ENCODE results near the gene KRTAP2-1. TPM values are rescaled to one million over a fixed set of nuclear protein-coding genes. Genes with fewer than 3 reads are reported as not detected.

Gene KRTAP2-1
- total and polyA plus RNA-seq, 2 donors (not counting 1 experiment from before 2014, with no cell fraction given): not detected

- no peak for TF ChIP-seq EZH2 (IDR thresholded peaks at IDR 0.05; ENCODE audit: low read length, missing control alignments)
- TF ChIP-seq, protein P1, sequence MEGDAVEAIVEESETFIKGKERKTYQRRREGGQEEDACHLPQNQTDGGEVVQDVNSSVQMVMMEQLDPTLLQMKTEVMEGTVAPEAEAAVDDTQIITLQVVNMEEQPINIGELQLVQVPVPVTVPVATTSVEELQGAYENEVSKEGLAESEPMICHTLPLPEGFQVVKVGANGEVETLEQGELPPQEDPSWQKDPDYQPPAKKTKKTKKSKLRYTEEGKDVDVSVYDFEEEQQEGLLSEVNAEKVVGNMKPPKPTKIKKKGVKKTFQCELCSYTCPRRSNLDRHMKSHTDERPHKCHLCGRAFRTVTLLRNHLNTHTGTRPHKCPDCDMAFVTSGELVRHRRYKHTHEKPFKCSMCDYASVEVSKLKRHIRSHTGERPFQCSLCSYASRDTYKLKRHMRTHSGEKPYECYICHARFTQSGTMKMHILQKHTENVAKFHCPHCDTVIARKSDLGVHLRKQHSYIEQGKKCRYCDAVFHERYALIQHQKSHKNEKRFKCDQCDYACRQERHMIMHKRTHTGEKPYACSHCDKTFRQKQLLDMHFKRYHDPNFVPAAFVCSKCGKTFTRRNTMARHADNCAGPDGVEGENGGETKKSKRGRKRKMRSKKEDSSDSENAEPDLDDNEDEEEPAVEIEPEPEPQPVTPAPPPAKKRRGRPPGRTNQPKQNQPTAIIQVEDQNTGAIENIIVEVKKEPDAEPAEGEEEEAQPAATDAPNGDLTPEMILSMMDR (conservative IDR thresholded peaks at IDR 0.05 in 1 of 2, IDR thresholded peaks at IDR 0.05 in 1 of 2; ENCODE audit: low read depth in 1 of 2, low read length in 2 of 2): no peak
- peak; percentile 35 to 74 for DNase-seq (ENCODE audit: low read depth in 2 of 2)
- peaks cover 6% of the 10 kb centered on the region for H3K4me1 ChIP-seq (ENCODE audit: control insufficient read depth, extremely low read depth, insufficient read depth, low read length)
- peak within 1 kb of the TSS; percentile 15 for H3K27ac ChIP-seq (ENCODE audit: insufficient read depth, low read length)
- no peak within 1 kb of the TSS for H3K9ac ChIP-seq (ENCODE audit: insufficient read depth, low read length)
- H3K79me2 ChIP-seq (ENCODE audit: control insufficient read depth, insufficient read depth, low read length): no peaks in the 10 kb centered on the region
- H3K36me3 ChIP-seq (ENCODE audit: control insufficient read depth, insufficient read depth, low read length): no peaks in the 10 kb centered on the region
- no peaks in the 10 kb centered on the region for H3K27me3 ChIP-seq (ENCODE audit: control insufficient read depth, insufficient read depth, low read length)
- no peak within 1 kb of the TSS for H3K4me3 ChIP-seq (replicated peaks in 1 of 4; ENCODE audit: control extremely low read depth in 1 of 4, insufficient read depth in 1 of 4, low read depth in 3 of 4, low read length in 4 of 4)
- no peaks in the 10 kb centered on the region for H3K9me3 ChIP-seq (ENCODE audit: control insufficient read depth, insufficient read depth, low read depth, low read length)
- H4K20me1 ChIP-seq (ENCODE audit: control insufficient read depth, extremely low read depth, insufficient read depth, low read length): no peaks in the 10 kb centered on the region
- no peak within 1 kb of the TSS for H2AFZ ChIP-seq (ENCODE audit: low read length)
- peak within 1 kb of the TSS; percentile 36 for H3K4me2 ChIP-seq (ENCODE audit: extremely low read depth, insufficient read depth, low read length)
Observed at GRCh38 chr17:41026715-41027471, 20.2 kb downstream of the KRTAP2-1 start, which contains the start of gene KRTAP1-5. TSS of gene KRTAP1-5 (minus strand) at chr17:41027208. CDS start at chr17:41027155, 53 bp downstream.

DNA sequence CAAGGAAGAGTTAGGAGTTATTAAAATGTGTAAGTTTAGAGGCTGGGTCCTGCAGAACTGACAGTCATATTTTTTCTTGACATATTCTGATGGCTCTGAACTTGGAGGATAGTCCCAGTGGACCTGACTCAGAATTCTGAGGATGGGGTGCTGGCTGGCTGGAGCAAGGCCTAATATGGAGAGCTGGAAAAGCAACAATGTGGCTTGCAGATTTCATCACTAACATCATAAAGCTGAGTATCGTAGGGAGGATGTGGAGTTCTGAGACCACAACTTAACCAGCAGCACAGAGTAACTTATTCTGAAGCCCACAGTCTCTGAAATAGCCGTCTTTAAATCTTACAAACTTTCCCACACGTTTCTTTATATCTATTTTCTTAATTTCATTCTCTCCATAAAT is 22.4 kb downstream of the KRTAP2-1 start:
- H3K27me3 ChIP-seq (ENCODE audit: control insufficient read depth, insufficient read depth, low read length): no peaks in the 10 kb centered on the region
- no peaks in the 10 kb centered on the region for H3K9me3 ChIP-seq (ENCODE audit: control insufficient read depth, insufficient read depth, low read depth, low read length)
- H3K9ac ChIP-seq (ENCODE audit: insufficient read depth, low read length): no peak overlapping the region
- H3K4me3 ChIP-seq (replicated peaks in 1 of 4; ENCODE audit: control extremely low read depth in 1 of 4, insufficient read depth in 1 of 4, low read depth in 3 of 4, low read length in 4 of 4): no peak overlapping the region
- no peaks in the 10 kb centered on the region for H4K20me1 ChIP-seq (ENCODE audit: control insufficient read depth, extremely low read depth, insufficient read depth, low read length)
- H3K79me2 ChIP-seq (ENCODE audit: control insufficient read depth, insufficient read depth, low read length): no peaks in the 10 kb centered on the region
- no peak for DNase-seq (ENCODE audit: low read depth in 2 of 2)
- H3K36me3 ChIP-seq (ENCODE audit: control insufficient read depth, insufficient read depth, low read length): no peaks in the 10 kb centered on the region
- H3K27ac ChIP-seq (ENCODE audit: insufficient read depth, low read length): no peak overlapping the region
- TF ChIP-seq, protein P1 (conservative IDR thresholded peaks at IDR 0.05 in 1 of 2, IDR thresholded peaks at IDR 0.05 in 1 of 2; ENCODE audit: low read depth in 1 of 2, low read length in 2 of 2): no peak
- no peak for TF ChIP-seq EZH2 (IDR thresholded peaks at IDR 0.05; ENCODE audit: low read length, missing control alignments)
- H2AFZ ChIP-seq (ENCODE audit: low read length): no peak overlapping the region
- no peak overlapping the region for H3K4me2 ChIP-seq (ENCODE audit: extremely low read depth, insufficient read depth, low read length)
- H3K4me1 ChIP-seq (ENCODE audit: control insufficient read depth, extremely low read depth, insufficient read depth, low read length): peaks cover 6% of the 10 kb centered on the region

- no peaks in the 10 kb centered on the region for H3K9me3 ChIP-seq (ENCODE audit: control insufficient read depth, insufficient read depth, low read depth, low read length)
- H3K79me2 ChIP-seq (ENCODE audit: control insufficient read depth, insufficient read depth, low read length): no peaks in the 10 kb centered on the region
- H2AFZ ChIP-seq (ENCODE audit: low read length): no peak overlapping the region
- H4K20me1 ChIP-seq (ENCODE audit: control insufficient read depth, extremely low read depth, insufficient read depth, low read length): no peaks in the 10 kb centered on the region
- no peak for TF ChIP-seq EZH2 (IDR thresholded peaks at IDR 0.05; ENCODE audit: low read length, missing control alignments)
- TF ChIP-seq, protein P1 (conservative IDR thresholded peaks at IDR 0.05 in 1 of 2, IDR thresholded peaks at IDR 0.05 in 1 of 2; ENCODE audit: low read depth in 1 of 2, low read length in 2 of 2): no peak
- no peaks in the 10 kb centered on the region for H3K4me1 ChIP-seq (ENCODE audit: control insufficient read depth, extremely low read depth, insufficient read depth, low read length)
- no peak overlapping the region for H3K9ac ChIP-seq (ENCODE audit: insufficient read depth, low read length)
- no peak overlapping the region for H3K4me2 ChIP-seq (ENCODE audit: extremely low read depth, insufficient read depth, low read length)
- no peak overlapping the region for H3K4me3 ChIP-seq (replicated peaks in 1 of 4; ENCODE audit: control extremely low read depth in 1 of 4, insufficient read depth in 1 of 4, low read depth in 3 of 4, low read length in 4 of 4)
- no peak overlapping the region for H3K27ac ChIP-seq (ENCODE audit: insufficient read depth, low read length)
- H3K27me3 ChIP-seq (ENCODE audit: control insufficient read depth, insufficient read depth, low read length): no peaks in the 10 kb centered on the region
- no peak for DNase-seq (ENCODE audit: low read depth in 2 of 2)
- no peaks in the 10 kb centered on the region for H3K36me3 ChIP-seq (ENCODE audit: control insufficient read depth, insufficient read depth, low read length)
Observed at GRCh38 chr17:41020336-41020735, 26.8 kb downstream of the KRTAP2-1 start.
